Aorta (tissue), 5 donors: ENCODE results near the gene DLX6. TPM values are rescaled to one million over a fixed set of nuclear protein-coding genes. Genes with fewer than 3 reads are reported as not detected.
A peak's percentile ranks its signal among the peaks of the same experiment; 100 is the strongest.

Experiments used
- ATAC-seq: fragments of 200-7000 bp; cut with Tn5 transposase; one replicate; pipeline ENCODE4 v1.9.1; 2022; ENCODE audit warnings: moderate library complexity; ENCODE audit not compliant: low FRiP score
- DNase-seq, 2 donors: peaks; one replicate each; pipeline ENCODE4 v3.0.0-alpha.2; 2020
- H3K27ac ChIP-seq, 2 donors: one replicate each; pipeline ENCODE4 v1.5.1; 2013; ENCODE audit warnings: low read length in 2 of 2, mild to moderate bottlenecking in 2 of 2, moderate library complexity in 2 of 2, control low read depth in 1 of 2, inconsistent platforms in 1 of 2, low read depth in 1 of 2
- H3K27me3 ChIP-seq, 2 donors: one replicate each; pipeline ENCODE4 v1.6.1; 2013; ENCODE audit warnings: control low read depth in 1 of 2, low read length in 1 of 2, mild to moderate bottlenecking in 1 of 2, moderate library complexity in 1 of 2; ENCODE audit not compliant: insufficient read depth in 2 of 2, control insufficient read depth in 1 of 2
- H3K36me3 ChIP-seq, 2 donors: one replicate each; pipeline ENCODE4 v1.6.1; 2013; ENCODE audit warnings: control low read depth in 1 of 2, low read length in 1 of 2, mild to moderate bottlenecking in 1 of 2; ENCODE audit not compliant: insufficient read depth in 2 of 2, control insufficient read depth in 1 of 2
- H3K4me1 ChIP-seq, 2 donors: one replicate each; pipeline ENCODE4 v1.6.1; 2013; ENCODE audit warnings: low read length in 2 of 2, control low read depth in 1 of 2, mild to moderate bottlenecking in 1 of 2, moderate library complexity in 1 of 2; ENCODE audit not compliant: insufficient read depth in 2 of 2, control insufficient read depth in 1 of 2
- H3K4me3 ChIP-seq, 2 donors: one replicate each; pipeline ENCODE4 v1.5.1; 2013; ENCODE audit warnings: low read length in 2 of 2, control low read depth in 1 of 2, mild to moderate bottlenecking in 1 of 2
- H3K9me3 ChIP-seq: one replicate; pipeline ENCODE4 v1.6.1; 2013; ENCODE audit warnings: mild to moderate bottlenecking, low read length; ENCODE audit not compliant: control insufficient read depth
- WGBS, 2 donors: extraction: QIAGEN DNeasy Blood & Tissue Kit; methylation state at CpG; one replicate each; pipeline ENCODE4 v1.1.7; 2013; 5-methylcytosine and 5-hydroxymethylcytosine counted together
- intact Hi-C, 2 donors: fragments of 100-400 bp; cut with DNase I; formaldehyde crosslinking; loops; one replicate each; pipeline versions ENCODE4 v1.14.2 to v1.15.0; 2022
- polyA plus RNA-seq, 2 donors: library from polyadenylated mRNA; stranded (reverse); fragments of 200-250 nt; gene quantifications; one replicate each; pipeline ENCODE4 v1.2.3, GENCODE V29; 2013
- total RNA-seq, 2 donors: library from RNA; stranded (reverse); fragmentation: NEBNext Ultra II Directional; extraction: Animal tissue kit (Norgen Biotek cat#: 25700); gene quantifications; one replicate each; pipeline ENCODE4 v1.2.1, GENCODE V29; 2021
- donor health status: healthy with polysubstance abuse.
- donor health status: Bipolar disorder and iron deficiency.
- donor health status: DM: no; HTN: no; CAD: no.
- donor health status: DM: no; HTN: no; CAD: no.
- donor health status: DM: yes; HTN: yes; CAD: no.

Gene DLX6
- total and polyA plus RNA-seq, 4 donors = 0.13 to 0.27 (median 0.19) TPM; not detected in 1

DNA sequence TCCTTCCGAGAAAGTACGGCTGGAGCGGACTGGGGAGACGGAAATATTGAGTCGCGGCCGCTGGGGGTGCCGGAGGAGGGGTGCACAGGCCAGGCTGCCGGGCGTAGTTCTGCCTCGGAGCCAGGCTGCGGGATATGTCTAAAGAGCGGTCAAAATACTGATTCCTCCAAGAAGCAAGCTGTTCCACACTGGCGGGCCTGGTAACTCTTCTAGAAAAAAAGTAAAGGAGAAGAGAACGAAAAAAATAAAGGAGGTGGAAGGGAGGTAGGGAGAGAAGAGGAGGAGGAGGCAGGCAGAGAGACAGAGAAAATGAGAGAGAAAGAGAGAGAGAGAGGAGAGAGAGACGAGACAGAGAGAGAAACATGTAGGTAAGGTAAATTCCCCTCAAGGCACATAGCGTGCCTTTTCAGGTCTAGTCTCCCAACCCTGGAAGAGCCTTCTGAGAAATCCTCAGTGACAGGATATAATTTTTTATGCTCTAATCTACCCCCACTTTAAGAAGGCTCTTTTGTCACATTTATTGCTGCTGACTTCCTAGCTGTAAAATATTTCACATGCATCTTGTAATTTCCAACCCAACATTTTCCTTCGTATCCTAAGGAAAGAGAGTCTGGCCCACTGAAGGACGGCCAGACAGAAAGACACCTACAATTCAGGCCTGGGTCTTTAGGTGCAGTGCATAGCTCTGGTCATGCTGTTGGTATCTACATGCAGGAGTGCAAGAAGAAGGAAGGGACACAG lies 13.6 kb downstream of the DLX6 start:
- WGBS, 2 donors = 13 to 18% methylated on average over 12 to 19 of the region's 19 CpGs
- Histone ChIP-seq H3K9me3 (no peaks in the 10 kb centered on the region), H3K27ac (no peak overlapping the region), H3K27me3 (peaks cover 0 to 2% of the 10 kb centered on the region in 2 donors), H3K36me3 (no peaks in the 10 kb centered on the region), H3K4me1 (no peaks in the 10 kb centered on the region), H3K4me3 (no peak overlapping the region)
- DNase-seq (no peak), ATAC-seq (no peak)
- intact Hi-C loops = no loop called here

DNA sequence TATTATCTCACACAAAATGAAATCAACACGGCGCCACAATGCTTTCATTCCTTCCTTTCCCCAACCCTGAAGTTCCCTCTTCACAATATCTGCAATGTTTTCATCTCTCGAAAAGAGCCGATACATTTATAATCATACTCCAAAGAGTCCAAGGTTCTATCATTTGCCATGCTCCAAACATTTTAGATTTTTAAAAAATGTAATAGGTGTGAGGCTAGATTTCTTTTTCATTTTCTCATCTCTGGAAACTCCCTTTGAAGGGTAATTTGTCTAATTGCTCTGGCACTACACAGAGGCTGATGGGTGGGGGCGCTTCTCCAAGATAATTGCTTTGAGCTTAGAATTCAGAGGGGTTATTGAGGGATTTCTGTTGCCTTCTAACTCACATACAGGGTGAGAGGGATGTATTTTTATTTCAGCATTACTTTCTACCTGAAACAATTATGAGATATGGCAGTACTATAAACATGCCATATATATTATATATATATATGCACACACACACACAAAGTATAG lies 14.4 kb downstream of the DLX6 start:
- ATAC-seq = no peak
- intact Hi-C loops = loop anchor here (10.0 kb wide), 2 partner anchors 305 to 315 kb away; partner anchors contain the start of gene SEM1 (in 1 of the 2)
- DNase-seq = no peak
- H3K4me1 ChIP-seq = no peaks in the 10 kb centered on the region
- H3K27me3 ChIP-seq = peaks cover 0 to 2% of the 10 kb centered on the region in 2 donors
- H3K36me3 ChIP-seq = no peaks in the 10 kb centered on the region
- H3K4me3 ChIP-seq = no peak overlapping the region
- no peaks in the 10 kb centered on the region for H3K9me3 ChIP-seq
- 19 to 41% methylated on average over 5 of the region's 5 CpGs for WGBS, 2 donors
- no peak overlapping the region for H3K27ac ChIP-seq

DNA sequence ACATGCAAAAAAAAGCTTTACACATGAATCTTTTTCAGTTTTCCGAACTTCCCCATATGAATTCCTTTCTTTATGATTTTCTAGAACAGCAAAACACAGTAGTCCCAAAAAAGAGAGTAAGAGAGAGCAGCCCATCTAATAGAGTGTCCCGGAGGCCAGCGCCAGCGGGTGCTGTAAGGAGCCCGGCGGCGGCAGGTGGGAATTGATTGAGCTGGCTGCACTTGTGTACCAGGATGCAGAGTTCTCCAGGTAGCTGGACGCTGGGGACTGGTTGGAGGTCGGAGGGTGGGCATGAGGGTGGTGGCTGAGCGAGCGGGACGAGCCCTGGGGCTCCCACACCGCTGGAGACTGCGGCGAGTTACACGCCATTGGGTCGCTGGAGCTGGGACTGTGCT lies 15.2 kb downstream of the DLX6 start:
- no peak for DNase-seq
- H3K4me1 ChIP-seq = no peaks in the 10 kb centered on the region
- 15 to 26% methylated on average over 17 of the region's 17 CpGs for WGBS, 2 donors
- intact Hi-C loops = loop anchor here (10.0 kb wide), 2 partner anchors 306 to 316 kb away; partner anchors contain the start of gene SEM1 (in 1 of the 2)
- H3K27ac ChIP-seq = no peak overlapping the region
- ATAC-seq = no peak
- H3K36me3 ChIP-seq = no peaks in the 10 kb centered on the region
- peaks cover 0 to 2% of the 10 kb centered on the region in 2 donors for H3K27me3 ChIP-seq
- no peaks in the 10 kb centered on the region for H3K9me3 ChIP-seq
- no peak overlapping the region for H3K4me3 ChIP-seq

DNA sequence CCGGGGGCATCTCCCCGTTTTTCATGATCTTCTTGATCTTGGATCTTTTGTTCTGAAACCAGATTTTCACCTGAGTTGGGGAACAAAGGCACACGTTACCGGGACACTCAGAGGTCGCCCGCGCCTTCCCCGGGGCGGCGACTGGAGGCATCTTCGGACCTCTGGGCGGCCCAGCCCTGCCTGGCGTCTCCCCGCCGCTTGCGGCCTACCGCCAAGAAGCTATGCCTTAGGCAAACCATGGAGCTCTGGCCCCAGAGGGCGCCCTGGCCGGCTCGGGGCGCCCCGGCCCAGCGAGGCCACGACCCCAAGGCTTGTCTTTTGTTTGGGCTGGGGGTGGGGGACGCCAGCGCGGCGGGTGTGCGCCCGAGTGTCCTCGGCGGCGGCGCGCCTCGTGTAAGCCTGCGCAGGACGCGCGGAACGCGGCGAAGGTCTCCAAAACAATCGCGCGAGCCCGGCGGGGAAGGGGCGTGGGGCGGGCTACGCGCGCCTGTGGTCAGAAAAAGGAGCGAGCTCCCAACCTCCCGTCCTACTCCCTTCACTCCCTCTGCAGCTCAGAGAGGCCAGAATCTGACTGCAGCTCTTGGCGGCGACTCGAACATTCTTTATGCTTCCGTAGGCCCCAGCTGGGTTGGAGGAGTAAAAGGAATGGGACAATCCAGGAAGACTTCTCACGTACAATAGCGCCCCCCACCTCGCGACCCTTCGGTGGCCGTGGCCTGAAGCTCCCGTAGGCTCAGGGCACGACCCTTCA lies 15.8 kb downstream of the DLX6 start:
- Histone ChIP-seq H3K9me3 (no peaks in the 10 kb centered on the region), H3K27ac (no peak overlapping the region), H3K4me3 (no peak overlapping the region), H3K36me3 (no peaks in the 10 kb centered on the region), H3K27me3 (peaks cover 0 to 2% of the 10 kb centered on the region in 2 donors), H3K4me1 (no peaks in the 10 kb centered on the region)
- ATAC-seq (no peak), DNase-seq (no peak)
- WGBS, 2 donors = 6 to 10% methylated on average over 65 to 67 of the region's 67 CpGs
- intact Hi-C loops = loop anchor here (10.0 kb wide), 2 partner anchors 306 to 316 kb away; partner anchors contain the start of gene SEM1 (in 1 of the 2)

DNA sequence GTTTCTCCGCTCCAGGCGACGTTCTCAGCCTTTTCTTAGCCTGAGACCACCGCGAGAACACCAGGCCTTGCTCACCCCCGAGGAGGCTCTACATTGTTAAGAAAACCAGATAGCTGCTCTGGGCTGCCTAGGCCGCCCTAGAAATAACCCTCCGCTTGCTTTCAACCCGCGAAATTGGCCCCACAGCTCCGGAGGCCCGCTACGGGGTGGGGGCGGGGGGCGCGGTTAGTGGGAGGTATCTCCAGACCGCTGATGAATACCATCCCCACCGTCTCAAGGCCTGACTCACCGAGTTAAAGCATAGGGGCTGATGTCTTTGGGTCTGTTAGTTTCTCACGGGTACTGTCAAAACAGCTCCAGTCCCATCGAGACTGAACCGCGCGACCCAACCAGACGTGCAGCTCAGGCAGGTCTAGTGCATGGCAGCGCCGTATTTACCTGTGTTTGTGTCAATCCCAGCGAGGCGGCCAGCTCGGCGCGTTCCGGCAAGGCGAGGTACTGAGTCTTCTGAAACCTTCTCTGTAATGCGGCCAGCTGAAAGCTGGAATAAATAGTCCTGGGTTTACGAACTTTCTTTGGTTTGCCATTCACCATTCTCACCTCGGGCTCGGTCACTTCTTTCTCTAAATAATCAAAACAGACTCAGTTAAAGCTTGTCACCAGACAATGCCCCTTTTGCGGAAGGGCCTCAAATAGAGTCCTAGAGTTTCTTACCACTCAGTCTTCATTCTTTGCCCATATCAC lies 16.6 kb downstream of the DLX6 start:
- ATAC-seq (no peak), DNase-seq (no peak)
- Histone ChIP-seq H3K27ac (no peak overlapping the region), H3K36me3 (no peaks in the 10 kb centered on the region), H3K9me3 (no peaks in the 10 kb centered on the region), H3K4me1 (no peaks in the 10 kb centered on the region), H3K27me3 (peaks cover 0 to 2% of the 10 kb centered on the region in 2 donors), H3K4me3 (no peak overlapping the region)
- WGBS, 2 donors = 14 to 27% methylated on average over 39 of the region's 39 CpGs
- intact Hi-C loops = loop anchor here (10.0 kb wide), 2 partner anchors 307 to 317 kb away; partner anchors contain the start of gene SEM1 (in 1 of the 2)

DNA sequence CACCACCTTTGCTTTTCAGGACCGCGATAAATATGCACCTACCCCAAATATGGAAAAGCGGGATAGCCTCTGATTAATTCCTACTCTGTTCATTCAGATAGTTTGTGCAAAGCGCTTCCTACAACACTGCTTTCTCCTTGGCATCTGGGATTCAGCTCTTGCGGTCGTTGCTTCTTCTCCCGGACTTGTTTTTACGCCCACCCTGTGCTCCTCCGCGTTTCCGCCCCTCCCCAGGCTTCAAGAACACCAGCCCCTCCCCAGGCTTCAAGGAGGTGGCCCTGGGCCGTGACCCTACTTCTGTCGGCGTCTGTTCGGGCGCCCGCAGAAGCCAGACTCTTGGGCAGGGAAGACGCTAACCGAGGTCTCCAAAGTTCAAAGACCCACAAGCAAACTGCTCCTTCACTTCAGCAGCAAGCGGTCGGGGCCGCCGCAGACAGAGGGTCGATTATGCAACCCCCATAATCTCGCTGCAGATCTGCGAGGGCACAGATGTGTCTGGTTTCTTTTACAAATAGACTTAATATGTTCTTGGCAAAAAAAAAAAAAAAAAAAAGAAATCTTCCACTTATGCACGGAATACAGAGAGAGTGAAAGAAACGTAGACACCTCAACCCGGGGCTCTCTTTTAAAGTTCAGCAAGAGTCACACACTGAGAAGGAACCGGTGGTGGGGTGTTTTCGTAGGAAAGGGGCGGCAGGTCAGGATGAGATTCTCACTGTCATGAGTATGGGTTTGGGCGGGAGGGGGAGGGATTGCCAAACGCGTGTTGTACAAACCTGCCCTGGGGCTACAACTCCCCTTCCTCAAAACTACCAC lies 17.3 kb downstream of the DLX6 start:
- Histone ChIP-seq H3K4me1 (no peaks in the 10 kb centered on the region), H3K27ac (no peak overlapping the region), H3K9me3 (no peaks in the 10 kb centered on the region), H3K4me3 (no peak overlapping the region), H3K27me3 (peaks cover 0 to 2% of the 10 kb centered on the region in 2 donors), H3K36me3 (no peaks in the 10 kb centered on the region)
- WGBS, 2 donors = 5 to 10% methylated on average over 34 to 35 of the region's 35 CpGs
- ATAC-seq = no peak
- intact Hi-C loops = loop anchor here (10.0 kb wide), 2 partner anchors 308 to 318 kb away; partner anchors contain the start of gene SEM1 (in 1 of the 2)
- no peak for DNase-seq

DNA sequence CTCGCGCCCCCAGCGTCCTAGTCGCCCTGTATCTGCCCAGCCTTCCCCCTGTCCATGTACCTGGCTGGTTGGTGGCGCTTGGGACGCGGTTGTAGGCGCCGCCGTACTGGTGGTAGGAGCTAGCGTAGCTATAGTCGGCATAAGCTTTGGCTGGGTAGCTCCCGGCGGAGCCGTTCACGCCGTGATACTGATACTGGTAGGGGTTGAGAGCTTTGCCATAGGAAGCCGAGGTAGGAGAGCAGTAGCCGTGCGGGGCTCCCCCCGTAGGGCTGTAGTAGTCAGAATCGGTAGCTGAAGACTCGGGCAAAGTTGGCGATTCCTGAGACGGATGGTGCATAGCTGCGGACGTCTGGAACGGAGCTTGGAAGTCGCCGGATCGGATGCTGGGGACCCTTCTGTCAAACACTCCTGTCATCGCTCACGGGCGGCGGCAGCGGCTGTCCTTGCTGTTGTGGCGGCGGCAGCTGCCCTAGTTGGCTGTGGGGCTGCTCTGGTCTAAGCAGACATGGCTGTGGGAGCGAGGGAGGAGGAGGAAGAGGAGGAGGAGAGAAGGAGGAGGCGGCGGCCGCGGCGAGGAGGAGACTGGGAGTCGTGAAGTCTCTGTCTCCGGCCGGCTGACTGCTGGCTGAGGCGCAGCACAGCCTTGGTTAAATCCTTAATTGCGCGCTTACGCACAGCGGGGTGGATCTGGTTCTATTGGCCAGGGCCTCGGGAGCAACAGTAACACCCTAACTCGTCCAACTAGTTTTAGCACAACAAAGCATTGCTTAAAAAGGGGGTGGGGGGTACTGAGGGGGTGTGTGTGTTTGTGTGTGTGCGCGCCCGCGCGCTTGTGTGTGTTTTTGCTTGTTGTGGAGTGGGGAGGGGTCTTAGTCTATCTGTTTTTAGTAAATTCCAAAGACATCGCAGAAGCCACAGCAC lies 19.1 kb downstream of the DLX6 start, which contains the start of gene DLX5:
Gene DLX5, minus strand, starts transcription at position 623 of the 921 bp plus-strand sequence. Its CDS starts 208 bp downstream, at position 415.
- peak; percentile 56 for ATAC-seq
- WGBS, 2 donors = 1 to 2% methylated on average over 60 of the region's 60 CpGs
- Histone ChIP-seq H3K27me3 (peaks cover 0 to 2% of the 10 kb centered on the region in 2 donors), H3K9me3 (no peaks in the 10 kb centered on the region), H3K36me3 (no peaks in the 10 kb centered on the region), H3K27ac (no peak within 1 kb of the TSS), H3K4me3 (no peak within 1 kb of the TSS), H3K4me1 (no peaks in the 10 kb centered on the region)
- intact Hi-C loops = loop anchor here (5.0 to 10.0 kb wide), 4 partner anchors 310 to 1107 kb away; partner anchors contain the start of gene SEM1 (in 1 of the 2)
- peak; percentile 63 to 79 for DNase-seq
